GM19328 (cell line): ENCODE results near the gene RMDN2.

ENCODE experiments used
- ATAC-seq: cut with Tn5 transposase; IDR thresholded peaks from one replicate; pipeline ENCODE4 v1.9.1; 2021; ENCODE audit warnings: mild to moderate bottlenecking, moderate library complexity; ENCODE audit not compliant: unreplicated experiment

RMDN2 gene

DNA sequence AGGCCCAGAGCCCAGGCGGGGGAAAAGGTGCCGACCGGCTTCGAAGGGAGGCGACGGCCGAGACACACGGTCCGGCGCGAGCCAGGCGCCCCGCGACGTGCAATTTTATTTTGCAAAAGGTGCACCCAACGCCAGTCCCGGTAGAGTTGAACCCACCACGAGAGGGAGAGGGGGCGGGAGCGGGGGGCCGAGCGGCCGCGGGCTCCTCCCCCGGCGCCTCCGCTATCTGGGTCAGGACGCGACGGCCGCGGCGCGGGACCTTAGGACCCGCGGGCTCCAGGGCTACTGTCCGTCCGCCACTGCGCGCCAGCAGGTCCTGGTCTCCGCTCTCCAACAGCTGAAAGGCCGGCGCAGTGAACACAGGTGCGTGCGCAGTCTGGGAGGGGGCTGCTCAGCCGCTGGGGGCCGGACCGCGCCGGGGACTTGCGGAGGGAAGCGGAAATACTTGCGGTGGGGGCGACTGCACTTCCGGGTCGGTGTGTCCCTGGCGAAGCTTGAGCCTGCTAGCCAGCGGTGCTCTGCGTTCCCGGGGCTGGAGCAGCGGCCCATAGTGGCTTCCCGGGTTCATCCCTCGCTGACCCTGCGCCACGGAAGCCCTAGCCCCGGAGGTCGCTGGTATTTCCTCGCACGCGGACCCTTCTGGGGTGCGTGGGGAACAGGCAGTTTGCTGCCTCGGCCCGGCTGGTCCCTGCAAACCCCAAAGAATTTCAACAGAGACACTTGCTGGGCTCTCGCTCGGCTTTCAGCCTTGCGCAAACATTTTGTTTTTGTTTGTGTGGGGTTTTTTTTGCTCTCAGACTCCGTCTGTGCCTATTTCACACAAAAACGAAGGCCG, at the start of gene RMDN2:
TSS of gene RMDN2 (plus strand) at position 225 of the 835 bp plus-strand sequence. CDS start 3,991 bp downstream, outside the sequence.
- ATAC-seq = peak; percentile 75

- no peak for ATAC-seq
Measured at GRCh38 chr2:37875403-37875906, 49.6 kb upstream of the RMDN2 start.

DNA sequence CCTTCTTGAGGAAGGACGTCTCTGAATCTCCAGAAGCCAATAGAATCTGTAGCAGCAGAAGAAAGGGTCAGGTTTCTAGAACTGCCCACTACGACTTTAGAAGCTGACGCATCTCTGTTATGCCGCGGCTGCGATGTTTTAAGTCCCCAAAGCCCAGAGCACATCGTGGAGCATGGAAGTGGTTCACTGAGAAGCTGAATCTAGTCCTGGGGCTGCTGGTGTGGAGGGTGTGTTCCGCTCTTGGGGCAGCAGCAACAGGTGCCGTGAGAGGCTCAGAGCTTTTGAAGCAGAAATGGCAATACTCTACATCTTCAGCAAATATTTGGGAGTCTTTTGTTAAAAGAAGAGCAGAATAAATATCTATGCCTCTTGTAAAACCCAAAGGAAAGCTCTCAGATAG, 48.9 kb upstream of the RMDN2 start:
- ATAC-seq = no peak

- no peak for ATAC-seq
Measured at GRCh38 chr2:37877457-37878315, 47.4 kb upstream of the RMDN2 start.

GRCh38 chr2:37878536-37878935, 46.6 kb upstream of the RMDN2 start:
- ATAC-seq = no peak

DNA sequence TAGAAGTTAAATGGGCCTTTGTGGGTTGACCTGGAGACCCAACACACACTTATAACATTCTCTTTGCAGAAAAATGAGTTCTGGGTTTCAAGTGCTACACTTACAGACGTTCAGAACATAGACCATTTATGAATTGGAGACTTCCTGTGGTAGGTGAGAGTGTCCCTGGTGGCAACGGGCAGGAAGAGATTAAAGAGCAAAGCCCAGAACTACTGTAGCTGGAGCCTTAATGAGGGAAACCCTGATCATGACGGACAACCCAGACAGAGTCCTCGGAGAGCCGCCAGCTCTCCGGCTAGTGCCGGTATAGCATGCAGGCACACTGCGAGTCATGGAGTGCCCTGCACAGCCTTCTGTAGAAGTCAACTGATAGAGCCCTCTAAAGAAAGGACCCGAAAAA, 44.5 kb upstream of the RMDN2 start:
- ATAC-seq = no peak

- ATAC-seq = no peak
Measured at GRCh38 chr2:37881397-37881796, 43.7 kb upstream of the RMDN2 start.

DNA sequence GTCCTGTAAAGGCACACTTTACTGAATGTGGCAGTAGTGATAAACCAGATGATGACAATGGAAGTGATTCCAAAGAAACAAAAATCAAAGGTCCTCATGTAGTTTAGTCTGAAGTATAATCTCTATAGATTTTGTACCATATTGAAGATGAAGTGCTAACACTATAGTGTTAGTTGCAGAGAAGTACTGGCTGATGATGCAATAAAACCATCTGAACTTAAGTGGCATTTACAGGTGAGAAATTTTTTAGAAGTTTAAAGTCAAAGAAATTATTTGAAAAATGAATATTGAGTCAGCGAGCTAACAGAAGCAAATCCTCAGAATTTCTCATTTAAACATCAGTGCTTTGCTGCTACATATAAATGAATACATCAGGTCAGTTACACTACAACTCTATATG, 43.1 kb upstream of the RMDN2 start:
- no peak for ATAC-seq

- no peak for ATAC-seq
Measured at GRCh38 chr2:37883518-37883917, 41.6 kb upstream of the RMDN2 start.

DNA sequence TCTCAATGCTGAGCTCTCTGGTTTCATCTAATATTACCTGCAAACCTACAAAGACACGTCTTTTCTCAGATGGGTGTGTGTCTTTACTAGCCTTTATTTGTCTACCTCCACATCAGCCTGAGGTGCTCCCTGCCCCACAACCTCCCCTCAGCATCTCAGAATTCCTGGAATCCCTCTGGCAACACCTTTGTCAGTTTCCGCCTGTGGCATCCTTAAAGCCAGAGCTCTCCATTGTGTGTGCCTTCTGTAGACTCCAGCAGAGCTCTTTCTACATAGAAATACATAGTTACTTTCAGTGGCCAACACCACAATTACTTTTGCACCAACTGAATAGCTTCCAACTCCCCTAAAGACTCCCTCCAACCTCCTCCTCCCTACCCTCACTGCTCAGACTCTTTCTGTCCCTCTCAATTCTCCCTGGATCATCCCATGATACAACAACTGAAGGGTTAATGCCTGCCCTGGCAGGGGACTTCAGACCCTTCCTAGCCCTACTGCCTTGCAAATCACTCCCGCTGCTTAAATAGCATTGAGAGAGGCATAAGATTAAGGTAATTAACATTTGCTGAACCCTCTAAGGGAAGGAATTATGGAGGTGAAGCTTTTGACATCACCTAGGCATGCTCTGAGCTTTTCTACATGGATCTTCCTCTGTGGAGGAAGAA, 39.6 kb upstream of the RMDN2 start:
- no peak for ATAC-seq

DNA sequence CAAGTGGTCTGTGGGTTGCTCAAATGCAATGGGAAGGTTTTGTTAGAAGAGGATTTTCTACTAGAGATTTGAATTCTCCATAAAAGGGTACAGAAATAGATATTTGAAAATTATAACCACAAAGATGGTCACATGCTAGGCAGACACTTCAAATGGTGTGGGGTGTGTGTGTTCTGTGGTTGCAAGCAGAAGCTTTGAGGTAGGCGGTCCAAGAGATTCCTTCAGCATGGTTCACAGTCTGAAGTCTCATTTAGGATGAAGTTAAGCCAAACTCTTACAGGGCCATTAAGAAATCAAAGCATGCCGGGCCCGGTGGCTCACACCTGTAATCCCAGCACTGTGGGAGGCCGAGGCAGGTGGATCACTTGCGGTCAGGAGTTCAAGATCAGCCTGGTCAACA, 38.3 kb upstream of the RMDN2 start:
- ATAC-seq = no peak

DNA sequence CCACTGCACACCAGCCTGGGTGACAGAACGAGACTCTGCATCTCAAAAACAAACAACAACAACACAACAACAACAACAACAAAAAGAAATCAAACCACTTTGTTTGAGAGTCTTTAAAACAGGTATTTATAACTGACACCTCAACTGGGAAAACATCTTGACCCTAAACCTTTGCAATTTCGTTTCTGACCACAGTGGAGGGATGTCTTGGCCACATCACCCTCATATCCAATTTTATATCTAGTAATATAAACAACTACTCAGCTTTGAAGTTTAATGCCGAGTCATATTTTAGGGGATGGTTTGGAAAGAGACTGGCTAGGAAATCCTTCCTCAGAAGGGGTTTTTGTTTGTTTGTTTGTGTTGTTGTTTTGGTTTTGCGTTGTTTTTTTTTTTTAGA, 37.8 kb upstream of the RMDN2 start:
- no peak for ATAC-seq

GRCh38 chr2:37890893-37891495, 34.1 kb upstream of the RMDN2 start:
- no peak for ATAC-seq

DNA sequence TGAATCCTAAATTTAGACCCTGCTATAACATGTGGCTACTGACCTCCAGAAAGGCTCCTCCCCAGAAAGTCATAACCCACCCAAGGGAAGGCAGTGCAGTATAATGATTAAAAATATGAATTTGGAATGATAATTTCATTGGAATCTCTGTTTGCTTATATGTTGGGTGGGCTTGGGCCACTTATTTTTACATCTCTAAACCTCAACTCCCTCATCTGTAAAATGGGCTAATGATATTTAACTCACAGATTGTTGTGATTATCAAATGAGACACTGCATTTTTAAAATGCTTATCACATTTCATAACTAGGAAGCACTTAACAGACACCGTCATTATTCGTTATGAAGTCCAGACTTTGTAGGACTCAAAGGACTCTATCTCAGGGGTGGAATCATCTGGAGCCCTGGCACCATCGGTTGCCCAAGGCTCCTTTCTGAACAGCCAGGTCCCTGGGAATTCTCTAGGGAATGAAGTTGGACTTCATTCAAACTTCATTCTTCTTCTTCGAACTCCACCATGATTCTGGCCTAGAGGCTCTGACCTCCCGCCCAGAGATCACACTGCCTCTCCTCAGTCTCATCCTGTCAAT, 33.1 kb upstream of the RMDN2 start:
- ATAC-seq = no peak

- ATAC-seq = peak; percentile 54
Measured at GRCh38 chr2:37892436-37893114, 32.5 kb upstream of the RMDN2 start.

DNA sequence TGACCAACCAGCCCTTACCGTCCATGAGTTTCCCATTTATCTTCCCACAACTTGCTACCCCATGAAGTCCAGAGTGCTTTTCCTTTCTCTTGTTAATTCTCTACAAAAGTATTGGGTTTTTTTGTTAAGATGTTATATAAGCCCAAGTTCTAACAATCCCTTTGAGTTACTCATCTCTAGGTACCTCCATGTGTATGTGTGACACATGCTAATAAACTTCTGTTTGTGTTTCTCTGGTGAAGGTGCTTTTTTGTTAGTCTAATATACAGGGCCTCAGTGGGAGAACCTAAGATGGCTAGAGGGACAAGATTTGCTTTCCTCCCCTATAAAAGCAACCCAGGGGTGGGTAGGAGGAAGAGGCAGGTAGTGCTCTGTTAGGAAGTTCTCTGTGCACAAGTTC, 31.8 kb upstream of the RMDN2 start:
- ATAC-seq = no peak

DNA sequence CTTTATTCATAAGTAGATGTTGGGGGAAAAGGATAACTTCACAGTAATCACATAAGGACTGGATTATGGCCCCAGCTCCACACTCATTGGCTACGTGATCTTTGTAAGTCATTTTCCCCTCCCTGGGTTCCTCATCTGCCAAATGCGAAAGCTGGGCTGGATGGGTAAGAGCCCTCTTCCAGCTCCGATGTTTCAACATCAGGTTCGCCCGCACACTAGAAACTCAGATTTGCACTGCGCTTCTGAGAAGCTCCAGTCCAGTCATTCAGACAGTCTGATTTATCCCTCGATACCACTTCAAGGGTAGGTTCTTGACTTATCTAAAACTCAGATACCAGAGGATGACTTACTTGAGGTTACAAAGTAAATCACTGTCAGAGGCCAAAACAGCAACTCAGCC, 31.0 kb upstream of the RMDN2 start:
- no peak for ATAC-seq

DNA sequence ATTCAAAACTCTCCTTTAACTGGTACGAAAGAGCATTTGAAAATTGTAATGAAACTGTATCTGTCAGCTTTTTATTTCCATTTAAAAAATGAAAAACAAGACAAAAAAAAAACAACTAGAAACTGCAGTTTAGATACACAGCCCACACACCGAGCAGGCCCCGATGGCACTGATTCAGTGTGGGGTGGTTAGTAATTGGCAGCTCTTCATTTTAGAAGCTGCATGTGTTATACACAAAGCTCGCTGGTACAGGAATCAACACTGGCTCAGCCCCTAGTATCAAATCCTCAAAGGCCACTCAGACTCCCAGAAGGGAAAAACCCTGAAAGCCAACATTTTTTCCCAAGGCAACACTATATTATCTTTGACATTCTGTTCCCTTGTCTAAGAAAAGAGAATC, 30.5 kb upstream of the RMDN2 start:
- ATAC-seq = no peak

GRCh38 chr2:37895140-37895539, 29.9 kb upstream of the RMDN2 start:
- no peak for ATAC-seq

- no peak for ATAC-seq
Measured at GRCh38 chr2:37896319-37896718, 28.8 kb upstream of the RMDN2 start.
